ENCODE data around the gene C9orf50.
"Not testable (repeated sequence)": the region's sequence is repeated elsewhere in the genome, so short reads cannot be mapped to it uniquely, and the experiment has no call there.

The C9orf50 gene

GRCh38 chr9:129610473-129611306 lies 10.2 kb downstream of the C9orf50 start:
- peak; percentile 96 for DNase-seq (ENCODE audit: low spot score)

- no peak for DNase-seq (ENCODE audit: low spot score)
Observed at GRCh38 chr9:129610213-129610472, 10.8 kb downstream of the C9orf50 start.

DNA sequence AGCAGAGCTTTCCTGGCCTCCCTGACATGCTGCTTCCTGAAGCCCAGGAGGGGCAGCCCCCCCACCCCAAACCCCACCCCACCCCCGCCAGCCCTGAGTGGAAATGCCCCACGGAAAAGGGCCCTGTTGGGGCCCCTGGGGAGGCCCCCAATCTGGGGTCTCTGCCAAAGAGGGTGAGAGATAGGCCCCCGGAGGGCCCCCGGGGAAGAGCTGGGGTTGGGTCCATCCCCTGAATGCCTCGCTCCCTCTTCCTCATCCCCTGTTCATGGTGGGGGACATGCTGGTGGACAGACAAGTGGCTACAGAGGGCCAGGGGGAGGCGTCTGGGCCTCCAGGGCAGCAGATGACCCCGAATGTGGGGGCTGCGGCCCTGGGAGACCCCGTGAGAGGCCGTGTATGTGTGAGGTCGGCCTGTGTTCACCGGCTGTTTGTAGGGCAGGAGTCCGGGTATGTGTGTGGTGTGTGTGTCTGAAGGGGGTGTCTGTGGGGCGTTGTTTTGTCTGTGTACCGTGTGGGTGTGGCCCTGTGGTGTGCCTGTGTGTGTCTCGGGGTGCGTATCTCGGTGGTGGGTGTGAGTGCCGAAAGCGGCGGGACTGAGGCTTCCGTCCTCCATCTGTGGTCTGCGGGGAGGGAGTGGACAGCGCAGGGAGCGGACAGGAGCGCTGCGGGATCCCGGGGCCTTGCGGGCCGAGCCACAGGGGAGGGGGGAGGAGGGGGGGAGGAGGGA lies 11.3 kb downstream of the C9orf50 start:
- DNase-seq (ENCODE audit: low spot score), result peak; percentile 72

GRCh38 chr9:129608561-129609481 lies 12.1 kb downstream of the C9orf50 start:
- no peak for DNase-seq (ENCODE audit: low spot score)

DNA sequence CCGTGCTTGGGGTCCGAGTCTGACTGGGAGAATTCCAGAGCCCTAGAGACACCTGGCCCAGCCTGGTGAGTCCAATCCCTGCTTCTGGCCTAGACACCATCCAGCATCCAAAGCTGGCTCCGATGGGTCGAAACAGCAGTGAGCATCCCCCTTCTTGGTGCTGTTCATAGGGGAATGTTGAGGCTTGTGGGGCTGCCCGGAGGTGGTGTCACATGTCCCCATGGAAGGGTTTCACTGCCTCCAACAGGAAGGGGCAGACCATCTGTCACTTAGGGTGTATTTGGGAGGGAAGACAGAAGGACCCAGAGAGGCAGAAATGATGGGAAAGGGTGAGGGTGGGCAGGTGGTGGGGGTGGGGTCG lies 13.9 kb downstream of the C9orf50 start:
- no peak for DNase-seq (ENCODE audit: low spot score)

DNA sequence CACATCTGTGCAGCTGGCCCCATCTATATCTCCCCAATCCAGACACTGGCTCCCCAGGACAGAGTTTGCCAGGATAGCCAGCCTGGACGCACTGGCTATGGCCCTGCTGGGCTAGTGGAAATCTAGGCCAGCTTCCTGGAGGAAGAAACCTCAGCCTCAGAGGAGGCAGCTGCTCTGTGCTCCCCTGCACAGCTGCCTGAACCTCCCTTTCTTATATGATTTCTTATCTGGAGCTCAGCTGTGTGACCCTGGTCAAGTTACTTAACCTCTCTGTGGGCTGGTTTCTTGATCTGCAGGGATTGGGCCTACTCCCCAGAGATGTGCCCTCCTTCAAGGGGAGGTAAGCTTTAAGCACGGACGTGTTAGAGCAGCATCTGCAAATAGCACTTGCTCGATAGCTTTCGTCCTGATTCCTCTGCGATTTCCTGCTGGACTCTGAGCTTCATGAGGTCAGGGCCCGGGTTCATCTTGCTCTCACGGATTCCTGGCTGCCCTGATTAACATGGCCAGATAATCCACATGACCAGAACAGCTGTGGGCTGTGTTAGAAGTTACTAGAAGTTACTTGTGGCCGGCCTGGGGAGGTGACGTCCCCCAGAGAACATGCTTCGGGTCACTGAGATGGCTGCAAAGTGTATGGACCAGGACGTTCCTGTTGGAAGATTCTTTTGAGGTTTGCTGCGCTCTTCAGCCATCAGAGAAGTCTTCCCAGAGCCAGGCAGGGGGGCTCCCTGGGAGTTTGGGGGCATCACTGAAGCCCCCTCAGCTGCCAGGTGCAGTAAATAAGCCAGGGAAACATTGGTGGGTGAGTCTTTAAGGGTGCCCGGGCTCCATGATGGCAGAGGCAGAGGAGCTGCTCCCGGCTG lies 14.5 kb downstream of the C9orf50 start:
- DNase-seq (ENCODE audit: low spot score), result no peak

- no peak for DNase-seq (ENCODE audit: low spot score)
Observed at GRCh38 chr9:129604766-129605163, 16.1 kb downstream of the C9orf50 start.

GRCh38 chr9:129604056-129604765 lies 16.7 kb downstream of the C9orf50 start:
- no peak for DNase-seq (ENCODE audit: low spot score)

DNA sequence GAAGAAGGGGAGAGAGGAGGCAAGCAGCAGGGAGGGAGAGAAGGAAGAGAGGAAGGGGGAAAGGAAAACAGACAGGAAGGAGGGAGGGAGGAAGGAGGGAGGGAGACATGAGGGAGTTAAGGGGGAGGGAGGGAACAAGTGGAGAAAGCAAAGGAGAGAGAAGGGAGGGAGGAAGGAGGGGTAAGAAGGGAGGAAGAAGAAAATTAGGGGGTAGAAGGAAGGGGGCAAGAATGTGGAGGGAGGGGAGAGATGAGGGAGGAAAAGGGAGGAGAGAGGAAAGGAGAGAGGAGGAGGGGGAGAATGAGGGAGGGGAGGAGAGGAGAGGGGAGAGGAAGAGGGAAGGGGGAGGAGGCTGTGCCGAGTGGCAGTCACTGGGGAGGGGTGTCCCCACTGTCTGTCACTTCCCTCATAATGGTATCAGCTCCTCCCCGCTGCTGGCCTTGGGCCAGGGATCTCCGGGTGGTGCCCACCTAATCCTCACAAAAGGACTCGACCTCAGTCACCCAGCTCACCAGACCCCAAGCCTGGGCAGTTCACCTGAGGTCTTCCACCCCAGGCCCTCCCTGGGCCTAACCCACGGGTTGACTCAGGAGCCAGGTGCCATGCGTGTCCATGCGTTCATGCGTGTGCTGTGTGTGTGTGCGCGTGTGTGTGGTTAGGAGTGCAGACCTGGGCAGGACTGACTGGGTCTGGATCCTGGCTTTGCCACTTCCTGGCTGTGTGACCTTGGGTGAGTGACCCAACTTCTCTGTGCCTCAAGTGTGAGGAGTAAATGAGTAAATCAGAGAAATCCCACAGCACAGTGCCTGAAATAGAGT lies 18.1 kb downstream of the C9orf50 start:
- no peak for DNase-seq (ENCODE audit: low spot score)

- DNase-seq (ENCODE audit: low spot score), result no peak
Observed at GRCh38 chr9:129601082-129601674, 19.7 kb downstream of the C9orf50 start.

DNA sequence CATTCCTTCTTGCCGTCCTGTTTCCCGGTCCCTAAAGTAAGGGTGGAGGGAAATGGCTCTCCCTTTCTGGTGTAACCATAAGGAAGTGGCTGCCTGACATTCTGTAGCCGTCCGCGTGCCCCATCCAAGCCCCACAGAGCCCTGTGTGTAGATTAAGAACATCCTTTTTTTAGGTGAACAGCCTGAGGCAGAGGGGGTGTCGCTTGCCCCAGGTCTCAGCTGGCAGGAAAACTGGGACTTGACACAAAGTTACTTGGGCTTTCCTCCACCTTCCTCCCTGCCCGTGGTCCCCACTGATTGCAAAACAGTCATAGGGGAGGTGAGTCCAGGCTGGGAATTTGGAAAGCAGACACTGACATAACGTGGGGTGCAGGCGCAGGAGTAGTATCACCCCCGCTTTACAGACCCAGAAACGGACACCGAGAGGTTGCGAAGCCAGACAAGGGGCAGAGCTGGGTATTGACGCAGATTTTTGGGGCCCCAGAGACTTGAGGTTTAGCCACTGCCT lies 22.8 kb downstream of the C9orf50 start:
- DNase-seq (ENCODE audit: low spot score), result no peak

DNA sequence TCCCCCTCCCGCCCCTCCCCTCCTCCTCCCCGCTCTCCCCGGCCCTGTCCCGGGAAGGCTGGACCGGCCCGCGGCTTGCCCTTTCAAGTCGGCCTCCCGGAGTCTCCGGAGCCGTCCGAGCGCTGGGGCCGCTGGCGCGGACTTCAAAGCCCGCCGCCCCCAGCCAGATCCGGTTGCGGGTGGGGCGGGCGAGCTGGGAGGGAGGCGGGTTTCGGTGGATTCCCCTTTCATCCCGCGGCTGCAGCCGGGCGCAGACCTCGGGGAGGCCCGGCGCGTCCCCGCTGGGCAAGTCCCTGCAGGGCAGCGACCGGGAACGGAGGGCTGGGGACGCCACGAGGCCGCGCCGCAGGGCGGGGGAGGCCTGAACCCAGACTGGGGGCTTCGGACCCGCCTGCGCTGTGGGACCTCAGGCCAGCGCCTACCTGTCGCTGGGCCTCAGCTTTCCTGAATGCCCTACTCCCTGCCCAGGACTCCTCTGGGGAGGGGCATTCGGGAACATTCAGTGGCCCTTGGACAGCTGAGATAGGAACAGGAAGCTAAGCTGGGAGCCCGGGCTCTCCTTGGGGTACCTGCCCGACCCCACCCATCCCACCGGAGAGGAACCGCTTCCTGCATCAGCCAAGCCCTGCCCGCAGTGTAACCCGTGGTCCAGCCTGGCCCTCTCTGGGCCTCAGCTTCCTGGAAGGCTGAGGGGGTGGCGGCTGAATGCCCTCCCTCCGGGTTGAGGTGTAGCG lies 23.4 kb downstream of the C9orf50 start:
- peak; percentile 54 for DNase-seq (ENCODE audit: low spot score)

GRCh38 chr9:129596541-129597331 lies 24.2 kb downstream of the C9orf50 start:
- no peak for DNase-seq (ENCODE audit: low spot score)

DNA sequence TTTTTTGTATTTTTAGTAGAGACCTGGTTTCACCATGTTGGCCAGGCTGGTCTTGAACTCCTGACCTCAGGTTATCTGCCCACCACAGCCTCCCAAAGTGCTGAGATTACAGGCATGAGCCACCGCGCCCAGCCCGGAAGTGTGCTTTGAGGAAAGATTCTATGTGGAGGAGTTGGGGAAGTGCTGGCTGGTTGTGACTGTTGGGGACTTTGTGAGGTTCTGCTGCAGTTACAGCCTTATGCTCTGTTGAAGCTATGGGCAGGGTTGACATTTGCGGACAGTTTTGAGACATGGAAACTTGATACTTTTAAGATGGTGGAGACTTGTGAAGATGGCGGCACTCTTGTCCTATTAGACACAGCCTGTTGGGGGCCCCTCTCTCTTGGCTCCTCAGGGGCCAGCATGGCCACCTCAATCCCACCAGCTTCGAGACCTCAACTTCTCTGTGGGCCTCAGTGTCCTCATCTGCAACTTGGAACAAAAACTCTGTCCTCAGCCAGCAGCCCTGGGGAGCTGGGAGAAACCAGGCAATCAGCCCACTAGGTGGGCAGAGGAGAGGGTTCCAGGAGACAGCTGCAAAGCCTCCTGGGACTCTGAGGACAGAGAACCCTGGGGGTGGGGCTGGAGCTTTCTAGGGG lies 24.9 kb downstream of the C9orf50 start:
- no peak for DNase-seq (ENCODE audit: low spot score)

GRCh38 chr9:129595311-129595741 lies 25.6 kb downstream of the C9orf50 start:
- DNase-seq (ENCODE audit: low spot score), result no peak

DNA sequence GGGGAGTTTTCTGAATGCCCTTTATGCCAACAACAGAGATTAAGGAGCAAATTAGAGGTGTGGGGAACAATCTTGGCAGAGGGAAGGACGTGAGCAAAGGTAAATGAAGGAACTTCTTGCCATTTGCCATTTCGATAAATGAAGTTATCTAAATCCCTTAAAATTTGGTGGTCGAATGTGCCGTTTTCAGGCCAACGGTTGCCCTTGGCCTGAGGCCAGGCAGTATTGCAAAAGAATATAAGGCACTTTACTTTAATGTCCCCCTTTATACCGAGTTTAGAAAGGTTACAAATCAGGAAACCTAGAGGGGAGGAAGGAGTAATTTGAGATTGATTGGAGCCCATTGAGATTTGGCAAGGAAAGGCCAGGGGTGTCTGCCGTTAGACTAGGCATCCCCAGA lies 26.3 kb downstream of the C9orf50 start:
- no peak for DNase-seq (ENCODE audit: low spot score)

DNA sequence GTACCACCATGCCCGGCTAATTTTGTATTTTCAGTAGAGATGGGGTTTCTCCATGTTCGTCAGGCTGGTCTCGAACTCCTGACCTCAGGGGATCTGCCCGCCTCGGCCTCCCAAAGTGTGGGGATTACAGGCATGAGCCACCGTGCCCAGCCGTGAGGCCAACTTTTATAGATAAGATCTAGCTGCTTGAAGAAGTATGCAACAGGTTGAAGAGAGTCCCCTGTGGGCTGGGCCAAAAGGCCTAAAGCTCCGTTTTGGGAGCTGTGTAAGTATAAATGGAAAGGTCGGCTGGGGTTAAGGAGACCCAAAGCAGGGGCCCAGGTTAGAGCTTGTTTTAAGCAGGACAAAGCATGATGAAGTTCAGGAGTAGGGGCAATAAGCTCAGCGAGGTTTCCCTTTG lies 28.1 kb downstream of the C9orf50 start:
- not testable (repeated sequence) for DNase-seq (ENCODE audit: low spot score)

All from HuH-7.5 (cell line).